GM12874 (cell line): ENCODE results near the gene SNCAIP.

Experiments used
- TF ChIP-seq, protein P1 (sequence below): IDR thresholded peaks from 2 replicates; pipeline ENCODE4 v1.5.1; 2011; ENCODE audit warnings: low read depth, mild to moderate bottlenecking, control low read depth, low read length, moderate library complexity; ENCODE audit not compliant: insufficient read depth

Gene SNCAIP

DNA sequence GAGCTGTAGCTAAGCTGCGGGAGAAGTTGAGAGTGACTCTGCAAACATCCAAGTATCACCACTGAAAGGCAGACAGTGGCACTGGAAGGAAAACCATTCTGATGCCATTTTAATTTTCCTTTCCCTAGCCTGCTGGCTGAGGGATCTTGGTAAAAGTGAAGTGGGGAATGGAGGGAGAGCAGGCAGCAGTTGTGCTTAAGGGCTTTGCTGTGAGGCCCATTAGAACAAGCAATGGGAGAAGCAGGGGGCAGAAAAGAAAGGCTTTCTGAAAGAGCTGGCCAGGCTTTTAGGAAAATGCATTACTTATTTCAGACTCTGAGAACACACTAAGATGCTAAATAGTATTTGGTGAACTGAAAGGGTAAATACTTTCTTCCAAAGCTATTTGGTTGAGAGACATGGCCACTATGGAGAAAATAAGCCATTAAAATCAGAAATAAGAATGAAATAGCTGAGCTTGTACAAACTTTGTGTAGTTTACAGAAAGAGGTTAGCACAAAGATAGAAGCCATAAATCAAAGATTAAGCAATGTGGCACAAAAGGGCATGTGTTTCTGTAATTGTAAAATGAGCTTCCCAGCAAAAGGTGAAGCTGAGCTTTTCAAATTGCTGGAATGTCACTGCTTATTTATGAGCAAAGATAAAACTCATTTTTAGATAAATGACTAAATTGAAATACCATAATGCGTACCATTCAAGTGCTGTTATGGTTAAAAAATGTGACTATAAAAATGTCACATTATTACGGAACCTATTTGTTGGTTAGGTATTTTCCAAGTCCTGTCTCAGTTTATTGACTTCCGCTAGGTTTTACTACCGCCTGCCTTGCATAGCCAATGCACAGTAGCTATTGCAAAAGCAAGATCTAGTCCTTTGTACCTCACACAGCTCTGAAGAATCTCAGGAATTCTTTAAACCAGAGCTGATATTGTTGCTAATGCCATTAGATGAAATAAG is 20.8 kb downstream of the SNCAIP start:
- TF ChIP-seq, protein P1, sequence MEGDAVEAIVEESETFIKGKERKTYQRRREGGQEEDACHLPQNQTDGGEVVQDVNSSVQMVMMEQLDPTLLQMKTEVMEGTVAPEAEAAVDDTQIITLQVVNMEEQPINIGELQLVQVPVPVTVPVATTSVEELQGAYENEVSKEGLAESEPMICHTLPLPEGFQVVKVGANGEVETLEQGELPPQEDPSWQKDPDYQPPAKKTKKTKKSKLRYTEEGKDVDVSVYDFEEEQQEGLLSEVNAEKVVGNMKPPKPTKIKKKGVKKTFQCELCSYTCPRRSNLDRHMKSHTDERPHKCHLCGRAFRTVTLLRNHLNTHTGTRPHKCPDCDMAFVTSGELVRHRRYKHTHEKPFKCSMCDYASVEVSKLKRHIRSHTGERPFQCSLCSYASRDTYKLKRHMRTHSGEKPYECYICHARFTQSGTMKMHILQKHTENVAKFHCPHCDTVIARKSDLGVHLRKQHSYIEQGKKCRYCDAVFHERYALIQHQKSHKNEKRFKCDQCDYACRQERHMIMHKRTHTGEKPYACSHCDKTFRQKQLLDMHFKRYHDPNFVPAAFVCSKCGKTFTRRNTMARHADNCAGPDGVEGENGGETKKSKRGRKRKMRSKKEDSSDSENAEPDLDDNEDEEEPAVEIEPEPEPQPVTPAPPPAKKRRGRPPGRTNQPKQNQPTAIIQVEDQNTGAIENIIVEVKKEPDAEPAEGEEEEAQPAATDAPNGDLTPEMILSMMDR = no peak

DNA sequence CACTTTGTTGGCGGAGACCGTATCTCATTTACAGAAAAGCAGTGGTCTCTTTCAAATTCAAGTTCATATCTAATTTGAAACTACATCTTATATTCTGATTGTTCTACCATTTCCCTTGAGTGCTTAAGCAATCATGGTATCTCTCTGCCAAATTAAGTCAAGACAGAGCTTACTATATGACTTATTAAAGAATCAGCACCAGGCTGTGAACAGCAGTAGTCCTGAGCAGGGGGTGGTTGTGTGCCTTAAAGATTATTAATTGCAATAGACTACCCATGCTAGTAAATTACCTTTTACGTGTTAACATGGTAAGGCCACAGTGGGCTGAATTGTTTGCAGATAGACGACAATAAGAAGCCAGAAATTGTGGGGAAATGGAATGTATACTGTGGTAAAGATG is 21.5 kb downstream of the SNCAIP start:
- TF ChIP-seq, protein P1 = no peak

DNA sequence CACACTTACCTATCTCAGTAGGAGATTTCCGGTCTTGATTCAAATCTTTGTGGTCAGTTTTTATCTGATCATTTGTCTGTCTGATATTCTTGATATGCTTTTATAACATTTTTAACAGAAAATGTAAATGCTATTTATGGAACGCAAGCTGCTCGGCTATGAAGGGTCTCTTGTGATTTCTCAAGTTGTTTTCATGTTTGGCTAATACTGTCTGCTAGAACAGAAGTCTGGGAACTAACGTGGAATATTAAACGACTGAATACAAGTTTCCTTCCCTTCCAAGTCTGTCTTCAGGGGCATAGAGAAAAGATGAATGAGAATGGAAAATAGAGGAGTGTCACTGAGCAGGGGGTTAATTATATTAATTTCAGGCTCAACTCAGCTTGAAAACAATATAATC is 27.6 kb downstream of the SNCAIP start:
- TF ChIP-seq, protein P1 = no peak

DNA sequence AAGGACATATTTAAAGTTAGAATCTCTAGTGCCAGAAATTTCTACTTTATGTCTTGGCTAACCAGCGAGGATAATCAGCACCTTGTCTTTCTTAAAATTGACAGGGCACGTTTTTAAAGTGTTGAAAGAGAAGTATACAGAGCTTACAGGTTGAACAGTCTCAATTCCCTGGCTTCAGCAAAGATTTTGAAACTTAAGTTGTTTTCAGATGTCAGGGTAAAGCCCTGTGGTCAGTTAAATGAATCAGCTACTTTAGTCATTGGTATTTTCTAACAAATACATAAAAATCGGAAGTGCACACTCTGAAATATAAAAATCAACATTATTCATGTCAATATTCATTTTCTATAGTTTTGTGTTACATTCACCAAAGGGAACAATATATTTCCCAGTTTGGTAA is 29.1 kb downstream of the SNCAIP start:
- TF ChIP-seq, protein P1 = no peak

DNA sequence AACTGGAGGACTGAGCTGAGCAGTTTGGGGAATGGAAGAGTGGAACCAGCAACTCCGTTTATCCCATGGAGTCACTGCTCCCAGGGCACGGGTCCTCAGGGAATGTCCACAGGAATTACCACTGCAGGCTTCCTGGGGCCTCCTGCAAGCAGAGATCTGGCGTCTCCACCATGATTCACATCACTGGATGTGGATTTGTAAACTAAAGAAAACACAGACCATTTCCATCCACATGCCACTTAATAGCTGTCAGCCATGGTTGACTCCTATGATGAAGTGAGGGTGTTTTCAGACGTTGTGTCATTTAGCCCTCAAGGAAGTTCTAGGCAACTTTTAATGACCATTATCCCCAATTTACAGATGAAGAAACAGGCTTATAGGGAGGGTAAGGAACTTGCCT is 30.2 kb downstream of the SNCAIP start:
- TF ChIP-seq, protein P1 = no peak

DNA sequence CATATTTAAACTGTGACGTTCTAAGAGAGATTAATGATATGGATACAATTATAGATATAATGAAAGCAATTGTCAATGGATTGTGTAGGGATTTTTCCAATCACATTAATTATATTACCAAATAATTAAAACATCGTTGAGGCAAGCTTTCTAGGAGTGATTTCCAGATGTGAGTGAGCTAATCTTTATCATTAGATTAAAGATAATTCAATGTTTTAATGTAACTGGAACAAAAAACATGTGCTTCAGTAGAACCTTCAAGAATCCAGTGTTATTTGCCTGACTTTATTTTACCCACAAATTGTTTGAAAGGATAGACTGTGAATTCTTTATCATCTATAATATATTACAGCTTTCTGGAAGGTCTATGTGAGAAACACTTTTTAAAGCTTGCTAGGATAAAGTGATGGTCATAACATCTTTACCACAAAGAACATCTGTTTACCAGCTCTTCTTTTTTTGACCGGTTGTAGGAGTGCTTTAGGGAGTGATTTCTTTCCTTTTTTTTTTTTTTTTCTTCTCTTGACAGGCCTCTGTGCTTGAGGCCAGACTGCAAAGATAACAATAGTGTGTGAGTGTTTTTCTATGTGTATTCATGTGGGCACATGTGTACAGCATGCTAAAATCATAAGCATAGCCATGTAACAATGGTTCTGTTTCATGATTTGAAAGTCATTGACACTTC is 35.0 kb downstream of the SNCAIP start:
- TF ChIP-seq, protein P1 = no peak

DNA sequence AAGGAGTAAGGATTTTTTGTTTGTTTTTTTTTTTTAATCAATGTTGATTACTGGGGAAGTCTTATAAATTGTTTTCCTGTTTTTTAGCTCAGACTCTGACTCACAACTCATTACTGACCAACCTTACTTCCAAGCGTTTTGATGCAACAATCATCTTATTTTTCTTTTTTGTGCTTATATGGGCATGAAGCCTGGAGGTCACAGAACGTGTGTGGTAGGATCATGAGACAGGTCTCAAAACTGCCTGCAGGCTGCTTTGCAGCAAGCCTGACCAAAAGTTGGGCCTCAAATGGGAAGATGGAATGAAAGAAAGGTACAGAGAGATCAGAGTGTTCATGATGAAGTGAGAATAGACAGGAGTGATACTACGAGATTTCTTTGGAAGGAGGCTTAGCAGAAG is 38.5 kb downstream of the SNCAIP start:
- TF ChIP-seq, protein P1 = no peak
